ENCODE data around the gene PROK1.

The PROK1 gene

DNA sequence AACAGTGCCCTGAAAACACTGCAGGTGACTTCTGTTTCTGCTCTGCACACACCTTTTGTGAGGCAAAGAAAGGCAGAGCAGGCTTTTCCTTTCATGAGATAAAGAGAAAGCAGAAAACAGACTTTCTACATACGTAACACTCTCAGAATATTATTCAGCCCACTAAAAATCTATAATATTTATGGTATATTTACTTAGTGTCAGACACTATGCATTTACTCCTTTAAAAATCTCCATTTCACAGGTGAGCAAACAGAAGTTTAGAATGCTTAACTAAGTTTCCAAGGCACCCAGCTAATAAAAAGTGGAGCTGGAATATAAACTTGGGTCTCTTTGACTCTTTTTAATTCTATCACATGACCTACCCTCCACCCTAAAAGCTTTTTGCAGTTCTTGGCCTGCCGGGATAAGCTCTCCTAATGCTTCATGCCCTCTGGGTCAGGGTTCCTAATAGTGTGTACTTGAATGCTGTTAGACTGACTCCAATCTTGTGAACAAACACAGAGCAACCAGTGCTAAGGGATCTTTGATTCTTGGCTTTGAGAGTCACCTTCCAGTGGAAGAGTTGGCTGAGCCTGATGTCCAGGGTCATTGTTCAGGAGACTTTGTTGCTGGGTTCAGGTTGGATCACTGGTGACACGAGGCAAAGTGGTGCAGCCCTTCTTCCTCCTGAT, 27.2 kb downstream of the PROK1 start:
- H2BK12ac ChIP-seq (ENCODE audit: low read length in 2 of 2): no peak overlapping the region
- no peak overlapping the region for H4K8ac ChIP-seq (ENCODE audit: low read length)
- no peaks in the 10 kb centered on the region for H3K9me3 ChIP-seq (ENCODE audit: control insufficient read depth, low read length)
- H3K23ac ChIP-seq (ENCODE audit: low read length in 2 of 2): peak overlapping the region in 1 of 2 experiments; percentile 75
- peaks cover 3 to 29% of the 10 kb centered on the region in 2 experiments for H3K27me3 ChIP-seq (ENCODE audit: control insufficient read depth in 1 of 2, insufficient read depth in 1 of 2, low read length in 2 of 2)
- H3K14ac ChIP-seq (ENCODE audit: low read length in 2 of 2): no peak overlapping the region
- H2AFZ ChIP-seq (ENCODE audit: low read depth, low read length): no peak overlapping the region
- H2AK5ac ChIP-seq (ENCODE audit: low read length, severe bottlenecking): no peak overlapping the region
- H3K18ac ChIP-seq (ENCODE audit: low read depth in 1 of 2, low read length in 2 of 2): no peak overlapping the region
- DNase-seq: no peak
- H3K27ac ChIP-seq (ENCODE audit: low read length, poor library complexity, severe bottlenecking): no peak overlapping the region
- H3K79me1 ChIP-seq (replicated peaks; ENCODE audit: low read length, poor library complexity, severe bottlenecking): no peaks in the 10 kb centered on the region
- no peak overlapping the region for H2BK120ac ChIP-seq (ENCODE audit: low read depth, low read length)
- H3K4ac ChIP-seq (ENCODE audit: low read depth in 1 of 2, low read length in 2 of 2): no peak overlapping the region
- H2BK15ac ChIP-seq (ENCODE audit: low read depth, poor library complexity, severe bottlenecking): no peak overlapping the region
- H3K4me3 ChIP-seq (ENCODE audit: insufficient read depth in 1 of 2, low read depth in 1 of 2, low read length in 2 of 2): no peak overlapping the region
- H3K36me3 ChIP-seq (ENCODE audit: control insufficient read depth in 1 of 2, insufficient read depth in 2 of 2, low read depth in 1 of 2, low read length in 2 of 2): no peaks in the 10 kb centered on the region
- WGBS: 78% methylated on average over 2 of the region's 3 CpGs
- H3K9ac ChIP-seq (ENCODE audit: low read length): no peak overlapping the region
- H4K91ac ChIP-seq (ENCODE audit: low read length): no peak overlapping the region
- H3K4me1 ChIP-seq (ENCODE audit: control insufficient read depth, insufficient read depth, low read depth, low read length): peaks cover 3% of the 10 kb centered on the region
- no peak overlapping the region for H3K4me2 ChIP-seq (ENCODE audit: low read length, poor library complexity, severe bottlenecking)
- no peak overlapping the region for H2BK5ac ChIP-seq (ENCODE audit: low read depth, low read length, poor library complexity, severe bottlenecking)

DNA sequence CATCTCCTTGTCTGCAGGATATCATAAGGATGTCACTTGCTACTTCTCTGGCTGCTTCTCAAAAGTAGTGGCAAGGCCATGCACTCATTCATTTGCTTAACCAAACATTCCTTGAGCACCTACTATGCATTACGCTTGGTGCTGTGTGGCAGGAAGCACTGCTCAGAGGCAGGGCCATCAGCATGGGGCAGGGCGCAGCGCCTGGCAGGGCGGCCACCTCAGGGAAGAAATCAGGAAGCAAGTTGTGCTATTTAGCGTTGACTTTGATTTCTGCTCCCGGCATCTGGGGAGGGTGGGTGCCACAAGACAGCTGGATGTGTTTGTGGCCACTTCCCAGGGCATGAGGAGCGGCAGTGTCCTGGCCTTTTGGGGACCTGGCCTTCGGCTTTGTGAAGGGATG, 27.9 kb downstream of the PROK1 start:
- 96% methylated on average over 8 of the region's 8 CpGs for WGBS
- Histone ChIP-seq H3K27ac (ENCODE audit: low read length, poor library complexity, severe bottlenecking) (no peak overlapping the region), H3K4me2 (ENCODE audit: low read length, poor library complexity, severe bottlenecking) (no peak overlapping the region), H4K8ac (ENCODE audit: low read length) (no peak overlapping the region), H3K23ac (ENCODE audit: low read length in 2 of 2) (no peak overlapping the region), H2BK15ac (ENCODE audit: low read depth, poor library complexity, severe bottlenecking) (no peak overlapping the region), H3K79me1 (replicated peaks; ENCODE audit: low read length, poor library complexity, severe bottlenecking) (no peaks in the 10 kb centered on the region), H2BK12ac (ENCODE audit: low read length in 2 of 2) (no peak overlapping the region), H4K91ac (ENCODE audit: low read length) (no peak overlapping the region), H3K4me3 (ENCODE audit: insufficient read depth in 1 of 2, low read depth in 1 of 2, low read length in 2 of 2) (no peak overlapping the region), H3K4me1 (ENCODE audit: control insufficient read depth, insufficient read depth, low read depth, low read length) (peaks cover 3% of the 10 kb centered on the region), H3K36me3 (ENCODE audit: control insufficient read depth in 1 of 2, insufficient read depth in 2 of 2, low read depth in 1 of 2, low read length in 2 of 2) (no peaks in the 10 kb centered on the region), H2AFZ (ENCODE audit: low read depth, low read length) (no peak overlapping the region), H3K4ac (ENCODE audit: low read depth in 1 of 2, low read length in 2 of 2) (no peak overlapping the region), H2BK5ac (ENCODE audit: low read depth, low read length, poor library complexity, severe bottlenecking) (no peak overlapping the region), H2AK5ac (ENCODE audit: low read length, severe bottlenecking) (no peak overlapping the region), H3K27me3 (ENCODE audit: control insufficient read depth in 1 of 2, insufficient read depth in 1 of 2, low read length in 2 of 2) (peaks cover 5 to 35% of the 10 kb centered on the region in 2 experiments), H3K9ac (ENCODE audit: low read length) (no peak overlapping the region), H3K9me3 (ENCODE audit: control insufficient read depth, low read length) (no peaks in the 10 kb centered on the region), H2BK120ac (ENCODE audit: low read depth, low read length) (no peak overlapping the region), H3K18ac (ENCODE audit: low read depth in 1 of 2, low read length in 2 of 2) (no peak overlapping the region), H3K14ac (ENCODE audit: low read length in 2 of 2) (no peak overlapping the region)
- no peak for DNase-seq

DNA sequence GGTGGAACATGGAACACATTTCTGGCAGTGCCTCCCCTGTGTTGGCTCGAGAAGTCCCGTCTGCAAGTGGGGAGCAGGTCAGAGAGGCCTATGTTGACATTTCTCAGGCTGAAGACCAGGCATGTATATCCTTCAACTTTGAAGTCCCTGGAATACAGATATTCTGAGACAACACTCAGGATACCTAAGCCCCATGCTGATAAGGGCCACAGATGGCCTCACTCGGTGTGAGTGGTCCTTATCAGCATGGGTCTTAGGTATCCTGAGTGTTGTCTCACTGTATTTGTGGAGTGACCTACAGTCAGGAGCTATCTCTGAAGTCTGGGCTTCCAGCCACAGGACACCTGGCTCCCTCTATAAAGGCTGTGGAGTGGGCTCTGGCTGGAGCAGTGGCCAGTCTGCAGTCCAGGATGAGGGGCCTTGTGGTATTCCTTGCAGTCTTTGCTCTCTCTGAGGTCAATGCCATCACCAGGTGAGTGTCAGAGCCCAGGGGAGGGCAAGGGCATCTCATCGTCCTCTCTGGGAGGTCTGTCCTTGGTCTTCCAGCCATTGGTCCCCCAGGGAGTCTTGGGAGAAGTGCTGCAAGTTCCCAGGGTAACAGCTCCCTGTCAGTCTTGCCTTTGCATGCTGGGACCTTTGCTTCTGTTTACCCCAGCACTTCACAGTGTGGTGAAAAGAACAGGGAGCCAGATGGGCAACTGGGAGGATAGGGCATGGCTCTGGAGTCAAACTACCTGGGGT, 29.6 kb downstream of the PROK1 start:
- Histone ChIP-seq H3K27me3 (ENCODE audit: control insufficient read depth in 1 of 2, insufficient read depth in 1 of 2, low read length in 2 of 2) (peaks cover 14 to 43% of the 10 kb centered on the region in 2 experiments), H4K91ac (ENCODE audit: low read length) (no peak overlapping the region), H2BK120ac (ENCODE audit: low read depth, low read length) (no peak overlapping the region), H3K14ac (ENCODE audit: low read length in 2 of 2) (no peak overlapping the region), H3K9me3 (ENCODE audit: control insufficient read depth, low read length) (no peaks in the 10 kb centered on the region), H2AFZ (ENCODE audit: low read depth, low read length) (no peak overlapping the region), H2BK15ac (ENCODE audit: low read depth, poor library complexity, severe bottlenecking) (no peak overlapping the region), H4K8ac (ENCODE audit: low read length) (no peak overlapping the region), H3K18ac (ENCODE audit: low read depth in 1 of 2, low read length in 2 of 2) (no peak overlapping the region), H3K36me3 (ENCODE audit: control insufficient read depth in 1 of 2, insufficient read depth in 2 of 2, low read depth in 1 of 2, low read length in 2 of 2) (no peaks in the 10 kb centered on the region), H2BK12ac (ENCODE audit: low read length in 2 of 2) (no peak overlapping the region), H2AK5ac (ENCODE audit: low read length, severe bottlenecking) (no peak overlapping the region), H3K23ac (ENCODE audit: low read length in 2 of 2) (no peak overlapping the region), H3K4me1 (ENCODE audit: control insufficient read depth, insufficient read depth, low read depth, low read length) (peaks cover 3% of the 10 kb centered on the region), H2BK5ac (ENCODE audit: low read depth, low read length, poor library complexity, severe bottlenecking) (no peak overlapping the region), H3K9ac (ENCODE audit: low read length) (no peak overlapping the region), H3K4me3 (ENCODE audit: insufficient read depth in 1 of 2, low read depth in 1 of 2, low read length in 2 of 2) (no peak overlapping the region), H3K27ac (ENCODE audit: low read length, poor library complexity, severe bottlenecking) (no peak overlapping the region), H3K4ac (ENCODE audit: low read depth in 1 of 2, low read length in 2 of 2) (no peak overlapping the region), H3K4me2 (ENCODE audit: low read length, poor library complexity, severe bottlenecking) (no peak overlapping the region), H3K79me1 (replicated peaks; ENCODE audit: low read length, poor library complexity, severe bottlenecking) (no peaks in the 10 kb centered on the region)
- 52% methylated on average over 4 of the region's 4 CpGs for WGBS
- no peak for DNase-seq

DNA sequence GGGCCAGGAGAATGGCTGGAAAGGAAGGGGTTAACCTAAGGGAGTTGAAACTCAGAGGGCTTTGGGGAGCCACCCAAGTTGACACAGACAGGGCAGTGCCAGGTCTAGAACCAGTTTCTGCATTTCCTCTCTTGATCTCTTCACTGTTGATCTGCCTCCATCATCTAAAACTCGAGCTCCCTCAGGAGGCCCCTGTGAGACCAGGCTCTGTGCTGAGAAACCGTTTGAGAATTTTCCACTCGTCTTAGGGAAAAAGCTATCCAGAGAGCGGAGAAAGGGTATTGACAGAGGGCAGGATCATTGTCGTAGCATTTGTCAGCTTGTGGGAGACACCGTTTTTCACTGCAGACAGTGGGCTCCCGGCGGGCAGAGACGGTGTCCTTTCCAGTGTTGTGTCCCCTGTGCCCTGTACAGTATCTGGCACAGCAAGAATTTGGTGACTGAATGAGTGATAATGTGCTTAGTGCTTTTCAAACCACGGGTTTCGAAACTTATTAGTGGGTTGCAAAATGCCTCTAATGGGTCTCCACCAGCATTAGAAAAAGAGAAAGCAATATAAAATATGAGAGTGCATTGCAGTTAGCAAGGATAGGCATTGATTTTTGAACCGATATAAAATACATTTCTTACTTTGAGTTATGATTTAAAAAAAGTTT, 31.1 kb downstream of the PROK1 start:
- no peak overlapping the region for H2BK5ac ChIP-seq (ENCODE audit: low read depth, low read length, poor library complexity, severe bottlenecking)

More for the DNA sequence above, 31.1 kb downstream of the PROK1 start:
- Histone ChIP-seq H3K4ac (ENCODE audit: low read depth in 1 of 2, low read length in 2 of 2) (no peak overlapping the region), H4K8ac (ENCODE audit: low read length) (no peak overlapping the region), H2BK15ac (ENCODE audit: low read depth, poor library complexity, severe bottlenecking) (no peak overlapping the region), H2BK12ac (ENCODE audit: low read length in 2 of 2) (no peak overlapping the region), H2AK5ac (ENCODE audit: low read length, severe bottlenecking) (no peak overlapping the region), H2BK120ac (ENCODE audit: low read depth, low read length) (no peak overlapping the region), H3K23ac (ENCODE audit: low read length in 2 of 2) (no peak overlapping the region), H3K4me1 (ENCODE audit: control insufficient read depth, insufficient read depth, low read depth, low read length) (peaks cover 1% of the 10 kb centered on the region), H3K14ac (ENCODE audit: low read length in 2 of 2) (no peak overlapping the region), H3K27ac (ENCODE audit: low read length, poor library complexity, severe bottlenecking) (no peak overlapping the region), H3K9me3 (ENCODE audit: control insufficient read depth, low read length) (no peaks in the 10 kb centered on the region), H3K79me1 (replicated peaks; ENCODE audit: low read length, poor library complexity, severe bottlenecking) (no peaks in the 10 kb centered on the region), H3K9ac (ENCODE audit: low read length) (peak overlapping the region; percentile 42), H3K27me3 (ENCODE audit: control insufficient read depth in 1 of 2, insufficient read depth in 1 of 2, low read length in 2 of 2) (peaks cover 14 to 55% of the 10 kb centered on the region in 2 experiments), H2AFZ (ENCODE audit: low read depth, low read length) (no peak overlapping the region), H3K18ac (ENCODE audit: low read depth in 1 of 2, low read length in 2 of 2) (no peak overlapping the region), H3K4me2 (ENCODE audit: low read length, poor library complexity, severe bottlenecking) (no peak overlapping the region), H3K4me3 (ENCODE audit: insufficient read depth in 1 of 2, low read depth in 1 of 2, low read length in 2 of 2) (peak overlapping the region in 1 of 2 experiments; percentile 31), H4K91ac (ENCODE audit: low read length) (no peak overlapping the region), H3K36me3 (ENCODE audit: control insufficient read depth in 1 of 2, insufficient read depth in 2 of 2, low read depth in 1 of 2, low read length in 2 of 2) (no peaks in the 10 kb centered on the region)
- WGBS: 63% methylated on average over 12 of the region's 12 CpGs
- DNase-seq: peak; percentile 37
